H9 (cell line): ENCODE results near the gene MTG2. TPM values are rescaled to one million over a fixed set of nuclear protein-coding genes. Genes with fewer than 3 reads are reported as not detected.

Experiments used
- DNase-seq: peaks from one replicate; pipeline ENCODE4 v3.0.0-alpha.2; 2017
- H2AFZ ChIP-seq: one replicate; pipeline ENCODE4 v1.6.1; 2013; ENCODE audit warnings: mild to moderate bottlenecking, low read length, control low read depth, moderate library complexity
- H2AK5ac ChIP-seq: 2 replicates; pipeline ENCODE4 v1.6.1; 2013; ENCODE audit warnings: low read length, control low read depth, mixed read lengths; ENCODE audit not compliant: insufficient read length
- H2BK120ac ChIP-seq: one replicate; pipeline ENCODE4 v1.6.1; 2013; ENCODE audit warnings: low read depth, mild to moderate bottlenecking, low read length, control low read depth, inconsistent platforms; ENCODE audit not compliant: poor library complexity, severe bottlenecking
- H2BK12ac ChIP-seq: 2 replicates; pipeline ENCODE4 v1.6.1; 2013; ENCODE audit warnings: low read length, control low read depth, mixed read lengths, low read depth; ENCODE audit not compliant: insufficient read length
- H2BK15ac ChIP-seq: 2 replicates; pipeline ENCODE4 v1.6.1; 2013; ENCODE audit warnings: low read depth, low read length, control low read depth
- H2BK20ac ChIP-seq: one replicate; pipeline ENCODE4 v1.6.1; 2013; ENCODE audit warnings: low read depth, mild to moderate bottlenecking, low read length, control low read depth, inconsistent platforms; ENCODE audit not compliant: poor library complexity, severe bottlenecking
- H2BK5ac ChIP-seq: 2 replicates; pipeline ENCODE4 v1.6.1; 2013; ENCODE audit warnings: low read length, control low read depth, mixed read lengths; ENCODE audit not compliant: insufficient read length
- H3K14ac ChIP-seq: 2 replicates; pipeline ENCODE4 v1.6.1; 2013; ENCODE audit warnings: low read length, control low read depth; ENCODE audit not compliant: insufficient read depth
- H3K18ac ChIP-seq: 2 replicates; pipeline ENCODE4 v1.6.1; 2013; ENCODE audit warnings: low read depth, mild to moderate bottlenecking, mixed read lengths, low read length, control low read depth; ENCODE audit not compliant: insufficient read length
- H3K23ac ChIP-seq: 2 replicates; pipeline ENCODE4 v1.6.1; 2013; ENCODE audit warnings: low read length, control low read depth, mixed read lengths, low read depth; ENCODE audit not compliant: insufficient read length
- H3K23me2 ChIP-seq: 2 replicates; pipeline ENCODE4 v1.6.1; 2013; ENCODE audit warnings: low read depth, mild to moderate bottlenecking, mixed read lengths, low read length, control low read depth; ENCODE audit not compliant: insufficient read length, poor library complexity, severe bottlenecking
- H3K27ac ChIP-seq: 2 replicates; pipeline ENCODE4 v1.5.1; 2013; ENCODE audit warnings: low read length, control low read depth, mixed read lengths, low read depth; ENCODE audit not compliant: insufficient read length
- H3K27me3 ChIP-seq: 2 replicates; pipeline ENCODE4 v1.6.1; 2013; ENCODE audit warnings: low read length, control low read depth, inconsistent platforms; ENCODE audit not compliant: insufficient read depth
- H3K4ac ChIP-seq: 2 replicates; pipeline ENCODE4 v1.6.1; 2013; ENCODE audit warnings: low read depth, mild to moderate bottlenecking, control low read depth, inconsistent platforms, low read length, moderate library complexity
- H3K4me1 ChIP-seq: 2 replicates; pipeline ENCODE4 v1.6.1; 2013; ENCODE audit warnings: low read length, control low read depth, inconsistent platforms; ENCODE audit not compliant: insufficient read depth
- H3K4me2 ChIP-seq: 2 replicates; pipeline ENCODE4 v1.6.1; 2013; ENCODE audit warnings: low read length, control low read depth, mixed read lengths; ENCODE audit not compliant: insufficient read length, insufficient read depth
- H3K56ac ChIP-seq: 2 replicates; pipeline ENCODE4 v1.6.1; 2013; ENCODE audit warnings: low read depth, mild to moderate bottlenecking, mixed read lengths, low read length, control low read depth; ENCODE audit not compliant: insufficient read length
- H3K79me1 ChIP-seq: 2 replicates; pipeline ENCODE4 v1.6.1; 2013; ENCODE audit warnings: low read depth, mild to moderate bottlenecking, moderate library complexity, low read length, control low read depth, inconsistent platforms; ENCODE audit not compliant: insufficient read depth, poor library complexity, severe bottlenecking
- H3K79me2 ChIP-seq: 2 replicates; pipeline ENCODE4 v1.6.1; 2013; ENCODE audit warnings: low read length, control low read depth, inconsistent platforms; ENCODE audit not compliant: insufficient read depth
- H3K9ac ChIP-seq: 2 replicates; pipeline ENCODE4 v1.6.1; 2013; ENCODE audit warnings: low read length, control low read depth, mixed read lengths; ENCODE audit not compliant: insufficient read length; ENCODE audit errors: extremely low read depth
- H3K9me3 ChIP-seq: one replicate; pipeline ENCODE4 v1.6.1; 2013; ENCODE audit warnings: low read depth, low read length, inconsistent platforms; ENCODE audit not compliant: control insufficient read depth
- H3T11ph ChIP-seq: one replicate; pipeline ENCODE4 v1.6.1; 2013; ENCODE audit warnings: mild to moderate bottlenecking, low read length, control low read depth, inconsistent platforms
- H4K20me1 ChIP-seq: one replicate; pipeline ENCODE4 v1.6.1; 2013; ENCODE audit not compliant: control insufficient read depth, insufficient read length, insufficient read depth
- H4K5ac ChIP-seq: 2 replicates; pipeline ENCODE4 v1.6.1; 2013; ENCODE audit warnings: low read depth, mild to moderate bottlenecking, mixed read lengths, low read length, control low read depth; ENCODE audit not compliant: insufficient read length
- H4K8ac ChIP-seq: replicated peaks from 2 replicates; pipeline ENCODE4 v1.6.1; 2013; ENCODE audit warnings: low read length, control low read depth, mixed read lengths, low read depth; ENCODE audit not compliant: insufficient read length
- H4K91ac ChIP-seq: 2 replicates; pipeline ENCODE4 v1.6.1; 2013; ENCODE audit warnings: low read depth, mild to moderate bottlenecking, moderate library complexity, mixed read lengths, low read length, control low read depth; ENCODE audit not compliant: insufficient read length
- H3K27ac Mint-ChIP-seq, 3 experiments: 2 replicates in 2 of 3; 3 replicates in 1 of 3; pipeline ENCODE4 v1.8.0; 2020 to 2021; ENCODE audit warnings: mixed read lengths in 3 of 3, mild to moderate bottlenecking in 1 of 3, moderate library complexity in 1 of 3
- H3K27me3 Mint-ChIP-seq: 2 replicates; pipeline ENCODE4 v1.8.0; 2021; ENCODE audit warnings: low read depth, mild to moderate bottlenecking, moderate library complexity, mixed read lengths
- H3K36me3 Mint-ChIP-seq, 3 experiments: 2 replicates in 2 of 3; 3 replicates in 1 of 3; pipeline ENCODE4 v1.8.0; 2020 to 2021; ENCODE audit warnings: low read depth in 3 of 3, mixed read lengths in 3 of 3; ENCODE audit not compliant: insufficient read depth in 1 of 3
- H3K4me1 Mint-ChIP-seq, 2 experiments: 2 replicates each; pipeline ENCODE4 v1.8.0; 2020; ENCODE audit warnings: mixed read lengths in 2 of 2
- H3K4me3 Mint-ChIP-seq, 2 experiments: 2 replicates in 1 of 2; 3 replicates in 1 of 2; pipeline ENCODE4 v1.8.0; 2020 to 2021; ENCODE audit warnings: mild to moderate bottlenecking in 2 of 2, mixed read lengths in 2 of 2, moderate library complexity in 1 of 2
- H3K9me3 Mint-ChIP-seq, 2 experiments: 2 replicates in 1 of 2; 3 replicates in 1 of 2; pipeline ENCODE4 v1.8.0; 2020; ENCODE audit warnings: mild to moderate bottlenecking in 2 of 2, mixed read lengths in 2 of 2, moderate library complexity in 1 of 2
- WGBS: extraction: QIAGEN DNeasy Blood & Tissue Kit; methylation state at CpG from one replicate; pipeline ENCODE4 v1.1.7; 2013; ENCODE audit warnings: missing lambda C conversion rate, low lambda C conversion rate, mixed read lengths; ENCODE audit not compliant: insufficient read length; ENCODE audit errors: extremely low coverage; 5-methylcytosine and 5-hydroxymethylcytosine counted together
- total RNA-seq: library from RNA; stranded (reverse); gene quantifications from 2 replicates; pipeline ENCODE4 v1.2.1, GENCODE V29; 2021
- TF ChIP-seq, protein P1 (sequence below): fragments of 200-600 bp; sonication (generic); conservative IDR thresholded peaks from 3 replicates; pipeline ENCODE4 v1.8.0; 2021; ENCODE audit warnings: antibody characterized with exemption, mild to moderate bottlenecking

Gene MTG2
- total RNA-seq, 1 experiment from 2014 or later, result 25.1 TPM

DNA sequence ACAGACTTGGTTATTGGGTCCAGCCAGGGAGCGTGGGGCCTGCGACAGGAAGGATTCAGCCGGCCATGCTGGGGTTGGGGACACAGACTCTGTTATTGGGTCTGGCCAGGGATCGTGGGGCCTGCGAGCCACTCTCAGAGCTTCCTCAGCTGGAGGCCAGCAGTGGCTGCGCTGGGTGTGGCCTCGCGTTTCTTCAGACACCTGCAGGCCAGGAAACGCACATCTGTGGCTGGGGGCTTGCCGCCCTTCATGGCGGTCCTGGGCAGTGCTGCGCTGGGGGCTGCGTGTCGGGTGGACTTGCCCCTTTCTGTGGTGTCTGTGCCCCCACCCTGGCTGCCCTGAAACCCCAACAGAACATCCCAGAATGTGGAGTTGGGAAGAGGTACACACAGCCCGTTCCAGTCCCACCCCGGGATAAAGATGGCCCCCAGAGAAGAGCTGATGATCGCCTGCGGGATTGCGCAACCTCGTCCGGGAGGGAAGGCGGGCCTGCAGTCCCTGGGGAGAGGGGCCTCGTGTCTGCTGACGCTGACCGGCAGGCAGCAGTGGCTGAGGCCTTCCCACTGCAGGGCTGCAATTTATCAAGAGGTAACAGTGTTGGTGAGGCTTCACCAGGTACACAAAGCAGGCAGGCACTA, 16.9 kb upstream of the MTG2 start:
- no peak overlapping the region for H2BK5ac ChIP-seq
- H3K9me3 ChIP-seq, result no peaks in the 10 kb centered on the region
- H2BK12ac ChIP-seq, result no peak overlapping the region
- H3K4me2 ChIP-seq, result no peak overlapping the region
- DNase-seq, result no peak
- no peaks in the 10 kb centered on the region for H4K20me1 ChIP-seq
- H3K36me3 Mint-ChIP-seq, result peaks cover 24 to 65% (median 55%) of the 10 kb centered on the region in 3 experiments; a peak in 6 of 7 replicates
- no peaks in the 10 kb centered on the region for H3K4me1 Mint-ChIP-seq
- H2BK20ac ChIP-seq, result no peak overlapping the region
- no peaks in the 10 kb centered on the region for H3K79me1 ChIP-seq
- no peak overlapping the region for H2AFZ ChIP-seq
- H3K9me3 Mint-ChIP-seq, result no peaks in the 10 kb centered on the region; a peak in 1 of 5 replicates
- H3K27me3 Mint-ChIP-seq, result no peaks in the 10 kb centered on the region; the same call in 1 of the 2 replicates
- H3K9ac ChIP-seq, result no peak overlapping the region
- no peak overlapping the region for H3K4ac ChIP-seq
- no peak overlapping the region for H3K27ac ChIP-seq
- H3K23me2 ChIP-seq, result no peaks in the 10 kb centered on the region
- H3K18ac ChIP-seq, result no peak overlapping the region
- H3K4me1 ChIP-seq, result no peaks in the 10 kb centered on the region
- no peak overlapping the region; a peak in 1 of 5 replicates for H3K4me3 Mint-ChIP-seq
- H3K27me3 ChIP-seq, result no peaks in the 10 kb centered on the region
- no peak overlapping the region for H2BK15ac ChIP-seq
- H4K8ac ChIP-seq, result no peak overlapping the region
- no CpG with 5 or more reads among the region's 25 CpGs for WGBS
- H2AK5ac ChIP-seq, result no peak overlapping the region
- no peak overlapping the region for H4K5ac ChIP-seq
- no peaks in the 10 kb centered on the region for H3K79me2 ChIP-seq
- no peak overlapping the region for H3K23ac ChIP-seq
- TF ChIP-seq, protein P1, sequence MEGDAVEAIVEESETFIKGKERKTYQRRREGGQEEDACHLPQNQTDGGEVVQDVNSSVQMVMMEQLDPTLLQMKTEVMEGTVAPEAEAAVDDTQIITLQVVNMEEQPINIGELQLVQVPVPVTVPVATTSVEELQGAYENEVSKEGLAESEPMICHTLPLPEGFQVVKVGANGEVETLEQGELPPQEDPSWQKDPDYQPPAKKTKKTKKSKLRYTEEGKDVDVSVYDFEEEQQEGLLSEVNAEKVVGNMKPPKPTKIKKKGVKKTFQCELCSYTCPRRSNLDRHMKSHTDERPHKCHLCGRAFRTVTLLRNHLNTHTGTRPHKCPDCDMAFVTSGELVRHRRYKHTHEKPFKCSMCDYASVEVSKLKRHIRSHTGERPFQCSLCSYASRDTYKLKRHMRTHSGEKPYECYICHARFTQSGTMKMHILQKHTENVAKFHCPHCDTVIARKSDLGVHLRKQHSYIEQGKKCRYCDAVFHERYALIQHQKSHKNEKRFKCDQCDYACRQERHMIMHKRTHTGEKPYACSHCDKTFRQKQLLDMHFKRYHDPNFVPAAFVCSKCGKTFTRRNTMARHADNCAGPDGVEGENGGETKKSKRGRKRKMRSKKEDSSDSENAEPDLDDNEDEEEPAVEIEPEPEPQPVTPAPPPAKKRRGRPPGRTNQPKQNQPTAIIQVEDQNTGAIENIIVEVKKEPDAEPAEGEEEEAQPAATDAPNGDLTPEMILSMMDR, result no peak
- no peak overlapping the region for H3T11ph ChIP-seq
- no peak overlapping the region for H3K27ac Mint-ChIP-seq
- no peak overlapping the region for H2BK120ac ChIP-seq
- no peak overlapping the region for H4K91ac ChIP-seq
- H3K56ac ChIP-seq, result no peak overlapping the region
- no peak overlapping the region for H3K14ac ChIP-seq
